Measurements from ENCODE around the gene HAVCR1.
"Not testable (repeated sequence)": the region's sequence is repeated elsewhere in the genome, so short reads cannot be mapped to it uniquely, and the experiment has no call there.

Gene HAVCR1

DNA sequence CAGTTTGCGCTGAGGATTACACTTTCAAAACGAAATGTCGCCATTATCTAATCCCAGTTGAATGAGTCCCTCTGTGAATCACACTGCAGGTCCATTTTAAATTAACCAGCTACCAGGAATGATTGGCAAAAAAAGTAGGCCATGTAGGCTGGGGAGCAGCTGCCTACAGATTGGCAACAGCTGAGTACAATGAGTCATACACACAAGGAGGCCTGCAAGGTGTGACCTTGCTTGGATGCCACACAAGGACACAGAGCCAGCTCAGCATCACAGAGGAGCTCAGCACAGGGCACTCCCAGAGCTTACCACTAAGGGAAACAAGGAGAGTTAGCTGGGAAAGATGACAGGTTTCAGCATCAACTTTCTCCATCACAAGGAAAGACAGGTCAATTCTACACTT lies 12.9 kb downstream of the HAVCR1 start:
- H3K4me1 ChIP-seq (ENCODE audit: control insufficient read depth, insufficient read depth, low read length): no peaks in the 10 kb centered on the region
- no peaks in the 10 kb centered on the region for H3K27me3 ChIP-seq (ENCODE audit: control insufficient read depth, insufficient read depth, low read length)
- no peaks in the 10 kb centered on the region for H3K36me3 ChIP-seq (ENCODE audit: control insufficient read depth, insufficient read depth, low read length)
- no peak overlapping the region for H3K9ac ChIP-seq (ENCODE audit: low read length)
- no peak overlapping the region for H3K4me3 ChIP-seq (ENCODE audit: low read length)
- H3K27ac ChIP-seq (ENCODE audit: low read depth, low read length): no peak overlapping the region

GRCh38 chr5:157045601-157046000 lies 13.3 kb downstream of the HAVCR1 start:
- no peak overlapping the region for H3K9ac ChIP-seq (ENCODE audit: low read length)
- H3K27ac ChIP-seq (ENCODE audit: low read depth, low read length): no peak overlapping the region

DNA sequence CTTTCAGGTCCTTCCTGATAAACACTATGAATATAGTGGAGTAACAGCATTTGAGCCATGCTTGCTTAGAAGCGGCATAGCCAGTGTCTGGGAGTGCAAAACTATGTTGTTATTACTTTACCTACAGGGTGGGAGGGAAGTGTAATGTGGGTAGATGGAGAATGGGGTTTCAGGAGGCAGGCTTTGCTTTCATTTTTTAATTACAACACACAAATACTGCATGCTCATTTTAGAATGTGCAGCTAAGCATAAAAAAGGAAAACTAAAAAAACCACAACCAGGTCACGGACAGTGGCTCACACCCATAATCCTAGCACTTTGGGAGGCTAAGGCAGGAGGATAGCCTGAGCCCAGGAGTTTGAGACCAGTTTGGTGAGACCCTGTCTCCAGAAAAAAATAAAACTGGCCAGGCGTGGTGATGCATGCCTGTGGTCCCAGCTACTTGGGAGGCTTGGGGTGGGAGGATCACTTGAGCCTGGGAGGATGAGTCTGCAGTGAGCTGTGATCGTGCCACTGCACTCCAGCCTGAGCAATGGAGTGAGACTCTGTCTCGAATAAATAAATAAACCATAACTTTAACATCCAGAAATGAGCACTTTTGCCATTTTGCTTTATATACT lies 20.2 kb downstream of the HAVCR1 start:
- Histone ChIP-seq H3K9ac (ENCODE audit: low read length) (no peak overlapping the region), H3K27ac (ENCODE audit: low read depth, low read length) (no peak overlapping the region), H3K4me3 (ENCODE audit: low read length) (no peak overlapping the region), H3K27me3 (ENCODE audit: control insufficient read depth, insufficient read depth, low read length) (no peaks in the 10 kb centered on the region), H3K4me1 (ENCODE audit: control insufficient read depth, insufficient read depth, low read length) (no peaks in the 10 kb centered on the region), H3K36me3 (ENCODE audit: control insufficient read depth, insufficient read depth, low read length) (no peaks in the 10 kb centered on the region)

More at GRCh38 chr5:157045601-157046000, 13.3 kb downstream of the HAVCR1 start:
- H3K27me3 ChIP-seq (ENCODE audit: control insufficient read depth, insufficient read depth, low read length): no peaks in the 10 kb centered on the region
- H3K4me1 ChIP-seq (ENCODE audit: control insufficient read depth, insufficient read depth, low read length): no peaks in the 10 kb centered on the region
- H3K4me3 ChIP-seq (ENCODE audit: low read length): no peak overlapping the region
- H3K36me3 ChIP-seq (ENCODE audit: control insufficient read depth, insufficient read depth, low read length): no peaks in the 10 kb centered on the region

DNA sequence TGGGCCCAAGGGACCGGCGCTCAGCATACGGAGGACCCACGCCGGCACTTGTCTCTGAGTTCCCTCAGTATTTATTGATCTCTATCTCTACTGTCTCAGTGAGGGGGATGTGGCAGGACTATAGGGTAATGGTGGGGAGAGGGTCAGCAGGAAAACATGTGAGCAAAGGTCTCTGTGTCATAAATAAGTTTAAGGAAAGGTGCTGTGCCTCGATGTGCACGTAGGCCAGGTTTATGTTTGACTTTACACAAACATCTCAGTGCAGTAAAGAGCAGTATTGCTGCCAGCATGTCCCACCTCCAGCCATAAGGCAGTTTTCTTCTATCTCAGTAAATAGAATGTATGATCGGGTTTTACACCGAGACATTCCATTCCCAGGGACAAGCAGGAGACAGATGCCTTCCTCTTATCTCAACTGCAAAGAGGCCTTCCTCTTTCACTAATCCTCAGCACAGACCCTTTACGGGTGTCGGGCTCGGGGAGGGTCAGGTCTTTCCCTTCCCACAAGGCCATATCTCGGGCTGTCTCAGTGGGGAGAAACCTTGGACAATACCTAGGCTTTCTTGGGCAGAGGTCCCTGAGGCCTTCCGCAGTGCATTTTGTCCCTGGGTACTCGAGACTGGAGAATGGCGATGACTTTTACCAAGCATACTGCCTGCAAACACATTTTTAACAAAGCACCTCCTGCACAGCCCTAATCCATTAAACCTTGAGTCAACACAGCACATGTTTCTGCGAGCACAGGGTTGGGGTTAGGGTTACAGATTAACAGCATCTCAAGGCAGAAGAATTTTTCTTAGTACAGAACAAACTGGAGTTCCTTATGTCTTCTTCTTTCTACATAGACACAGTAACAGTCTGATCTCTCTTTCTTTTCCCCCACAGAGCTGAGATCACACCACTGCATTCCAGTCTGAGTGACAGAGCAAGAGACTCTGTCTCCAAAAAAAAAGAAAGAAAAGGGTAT lies 24.5 kb downstream of the HAVCR1 start:
- H3K27me3 ChIP-seq (ENCODE audit: control insufficient read depth, insufficient read depth, low read length); H3K27ac ChIP-seq (ENCODE audit: low read depth, low read length); H3K4me3 ChIP-seq (ENCODE audit: low read length); H3K4me1 ChIP-seq (ENCODE audit: control insufficient read depth, insufficient read depth, low read length); H3K9ac ChIP-seq (ENCODE audit: low read length); H3K36me3 ChIP-seq (ENCODE audit: control insufficient read depth, insufficient read depth, low read length): not testable (repeated sequence)

DNA sequence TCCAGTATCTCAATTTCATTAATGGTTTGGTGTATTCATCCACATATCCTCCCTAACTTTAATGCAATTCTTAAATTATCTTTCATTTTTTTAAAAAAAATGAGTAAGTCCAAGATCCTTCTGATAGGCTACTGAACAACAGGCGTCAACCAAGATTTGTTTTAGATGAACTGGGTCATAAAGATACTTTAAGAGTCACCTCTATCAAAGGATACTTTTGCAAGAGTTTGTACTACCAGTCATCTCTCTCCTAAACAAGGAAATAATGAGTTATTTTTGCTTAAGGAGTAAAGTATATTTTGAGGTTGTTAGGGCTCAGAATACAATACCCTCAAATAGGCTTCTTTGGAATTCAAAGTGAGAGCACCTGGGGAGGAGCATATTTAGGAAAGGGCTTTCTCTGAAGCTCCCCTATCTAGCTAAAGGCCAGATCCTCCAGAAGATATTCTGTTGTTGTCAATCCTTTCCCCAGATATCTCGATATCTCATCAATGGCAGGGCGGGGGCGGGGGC lies 25.8 kb downstream of the HAVCR1 start:
- no peaks in the 10 kb centered on the region for H3K27me3 ChIP-seq (ENCODE audit: control insufficient read depth, insufficient read depth, low read length)
- H3K4me3 ChIP-seq (ENCODE audit: low read length): no peak overlapping the region
- H3K36me3 ChIP-seq (ENCODE audit: control insufficient read depth, insufficient read depth, low read length): no peaks in the 10 kb centered on the region
- no peaks in the 10 kb centered on the region for H3K4me1 ChIP-seq (ENCODE audit: control insufficient read depth, insufficient read depth, low read length)
- no peak overlapping the region for H3K27ac ChIP-seq (ENCODE audit: low read depth, low read length)
- no peak overlapping the region for H3K9ac ChIP-seq (ENCODE audit: low read length)

DNA sequence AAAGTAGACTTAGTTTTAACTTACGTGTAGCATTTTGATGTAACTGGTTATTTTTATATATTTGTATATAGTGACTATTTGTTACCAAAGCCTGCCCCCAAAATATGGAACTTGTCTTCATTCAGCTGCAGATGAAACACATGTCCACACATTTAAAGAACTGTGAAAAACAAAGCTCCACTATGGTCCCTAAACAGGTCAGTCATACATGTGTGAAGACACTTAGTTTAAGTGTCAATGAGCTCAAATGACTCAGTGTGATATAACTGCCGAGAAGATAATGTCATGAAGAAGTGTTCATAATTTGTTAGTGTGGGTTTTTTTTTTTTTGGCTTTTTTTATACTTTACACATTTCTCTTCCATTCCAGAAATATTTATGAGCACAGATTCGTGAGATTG lies 28.2 kb downstream of the HAVCR1 start:
- Histone ChIP-seq H3K27me3 (ENCODE audit: control insufficient read depth, insufficient read depth, low read length) (no peaks in the 10 kb centered on the region), H3K9ac (ENCODE audit: low read length) (no peak overlapping the region), H3K27ac (ENCODE audit: low read depth, low read length) (no peak overlapping the region), H3K36me3 (ENCODE audit: control insufficient read depth, insufficient read depth, low read length) (no peaks in the 10 kb centered on the region), H3K4me3 (ENCODE audit: low read length) (no peak overlapping the region), H3K4me1 (ENCODE audit: control insufficient read depth, insufficient read depth, low read length) (no peaks in the 10 kb centered on the region)

DNA sequence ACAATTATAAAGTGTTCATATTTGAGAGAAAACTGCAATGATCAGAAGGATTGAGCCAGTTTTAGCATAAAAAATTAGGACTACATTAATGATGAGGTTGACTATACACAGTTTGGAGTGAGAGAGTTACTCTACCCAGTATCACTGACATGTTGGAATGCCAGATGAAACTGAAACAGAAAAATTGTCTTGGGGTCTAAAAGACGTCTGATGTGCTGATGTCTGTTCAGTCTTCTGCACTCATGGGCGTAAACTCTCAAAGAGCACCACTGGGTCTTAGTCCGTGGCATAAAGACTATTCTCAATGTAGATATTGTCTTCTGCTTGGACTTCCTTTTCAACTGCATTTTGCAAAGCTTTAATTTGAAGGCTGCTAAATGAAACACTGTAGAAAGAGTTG lies 29.5 kb downstream of the HAVCR1 start:
- no peak overlapping the region for H3K4me3 ChIP-seq (ENCODE audit: low read length)
- no peak overlapping the region for H3K27ac ChIP-seq (ENCODE audit: low read depth, low read length)
- H3K4me1 ChIP-seq (ENCODE audit: control insufficient read depth, insufficient read depth, low read length): no peaks in the 10 kb centered on the region
- H3K27me3 ChIP-seq (ENCODE audit: control insufficient read depth, insufficient read depth, low read length): no peaks in the 10 kb centered on the region
- no peaks in the 10 kb centered on the region for H3K36me3 ChIP-seq (ENCODE audit: control insufficient read depth, insufficient read depth, low read length)
- no peak overlapping the region for H3K9ac ChIP-seq (ENCODE audit: low read length)

DNA sequence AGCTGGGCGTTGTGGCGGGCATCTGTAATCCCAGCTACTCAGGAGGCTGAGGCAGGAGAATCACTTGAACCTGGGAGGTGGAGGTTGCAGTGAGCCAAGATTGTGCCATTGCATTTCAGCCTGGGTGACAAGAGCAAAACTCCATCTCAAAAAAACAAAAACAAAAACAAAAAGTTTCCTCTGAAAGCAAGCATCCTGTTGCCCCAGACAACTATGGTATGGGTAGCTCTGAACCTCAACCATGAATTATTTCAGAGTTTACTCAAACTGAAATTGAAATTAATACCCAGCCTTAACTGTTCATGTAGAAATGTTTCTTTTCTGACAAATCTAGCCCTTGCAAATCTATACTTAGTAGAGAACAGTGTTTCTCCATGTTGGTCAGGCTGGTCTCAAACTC lies 31.3 kb downstream of the HAVCR1 start:
- not testable (repeated sequence) for H3K4me1 ChIP-seq (ENCODE audit: control insufficient read depth, insufficient read depth, low read length); H3K4me3 ChIP-seq (ENCODE audit: low read length); H3K36me3 ChIP-seq (ENCODE audit: control insufficient read depth, insufficient read depth, low read length); H3K9ac ChIP-seq (ENCODE audit: low read length); H3K27me3 ChIP-seq (ENCODE audit: control insufficient read depth, insufficient read depth, low read length); H3K27ac ChIP-seq (ENCODE audit: low read depth, low read length)

DNA sequence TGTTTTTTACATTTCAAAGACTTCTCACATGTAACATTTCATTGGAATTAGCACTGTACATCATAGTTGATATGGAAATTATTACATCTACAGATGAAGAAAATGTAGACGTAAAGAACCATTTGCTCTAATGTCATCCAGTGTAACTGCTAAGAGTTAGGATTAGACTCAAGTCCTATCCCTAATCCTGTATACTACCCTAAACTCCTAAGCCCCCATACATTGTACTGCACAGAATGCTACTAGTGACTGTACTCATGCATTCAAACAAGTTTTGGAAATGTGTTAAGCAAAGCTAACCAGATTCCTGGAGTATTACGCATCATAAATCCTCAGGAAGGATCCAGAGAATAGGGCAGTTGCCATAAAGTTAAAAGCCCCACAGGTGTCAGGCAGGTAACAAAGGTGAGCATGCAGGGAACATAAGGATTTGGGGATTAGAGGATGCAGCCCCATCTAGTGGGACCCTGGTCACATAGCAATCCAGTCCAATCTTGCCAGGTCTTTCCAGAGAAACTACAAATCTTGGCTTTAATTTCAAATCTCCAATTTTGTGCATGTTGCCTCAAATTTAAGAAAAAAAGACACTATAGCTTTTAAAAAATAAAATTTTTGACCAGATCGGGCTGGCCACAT lies 32.0 kb downstream of the HAVCR1 start:
- H3K4me1 ChIP-seq (ENCODE audit: control insufficient read depth, insufficient read depth, low read length): no peaks in the 10 kb centered on the region
- H3K9ac ChIP-seq (ENCODE audit: low read length): no peak overlapping the region
- no peak overlapping the region for H3K4me3 ChIP-seq (ENCODE audit: low read length)
- no peaks in the 10 kb centered on the region for H3K36me3 ChIP-seq (ENCODE audit: control insufficient read depth, insufficient read depth, low read length)
- no peak overlapping the region for H3K27ac ChIP-seq (ENCODE audit: low read depth, low read length)
- no peaks in the 10 kb centered on the region for H3K27me3 ChIP-seq (ENCODE audit: control insufficient read depth, insufficient read depth, low read length)

DNA sequence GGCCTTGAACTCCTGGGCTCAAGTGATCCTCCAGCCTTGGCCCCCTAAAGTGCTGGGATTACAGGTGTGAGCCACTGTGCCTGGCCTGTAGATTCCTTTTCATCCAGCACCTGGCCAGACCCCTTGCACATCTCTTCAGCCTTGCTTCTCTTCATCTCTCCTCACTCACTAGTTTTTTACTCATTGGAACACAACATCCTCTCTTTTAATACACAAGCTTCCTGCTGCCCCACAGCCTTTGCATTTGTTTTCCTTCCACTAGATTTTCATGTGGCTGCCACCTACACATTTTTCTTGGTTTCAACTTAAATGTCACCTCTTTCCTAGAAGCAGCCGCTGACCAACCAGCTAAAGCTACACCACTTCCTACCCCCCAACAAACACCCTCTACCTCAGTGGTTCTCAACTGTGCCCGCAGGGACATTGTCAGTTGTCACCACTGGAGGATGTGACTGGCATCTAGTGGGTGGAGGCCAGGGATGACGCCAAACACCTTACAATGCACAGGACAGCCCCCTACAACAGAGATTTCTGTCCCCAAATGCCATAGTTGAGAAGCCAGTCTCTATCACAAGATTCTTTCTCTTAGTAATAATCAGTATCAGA lies 33.7 kb downstream of the HAVCR1 start:
- no peaks in the 10 kb centered on the region for H3K36me3 ChIP-seq (ENCODE audit: control insufficient read depth, insufficient read depth, low read length)
- H3K27ac ChIP-seq (ENCODE audit: low read depth, low read length): no peak overlapping the region
- no peak overlapping the region for H3K4me3 ChIP-seq (ENCODE audit: low read length)
- H3K9ac ChIP-seq (ENCODE audit: low read length): no peak overlapping the region
- no peaks in the 10 kb centered on the region for H3K27me3 ChIP-seq (ENCODE audit: control insufficient read depth, insufficient read depth, low read length)
- no peaks in the 10 kb centered on the region for H3K4me1 ChIP-seq (ENCODE audit: control insufficient read depth, insufficient read depth, low read length)

DNA sequence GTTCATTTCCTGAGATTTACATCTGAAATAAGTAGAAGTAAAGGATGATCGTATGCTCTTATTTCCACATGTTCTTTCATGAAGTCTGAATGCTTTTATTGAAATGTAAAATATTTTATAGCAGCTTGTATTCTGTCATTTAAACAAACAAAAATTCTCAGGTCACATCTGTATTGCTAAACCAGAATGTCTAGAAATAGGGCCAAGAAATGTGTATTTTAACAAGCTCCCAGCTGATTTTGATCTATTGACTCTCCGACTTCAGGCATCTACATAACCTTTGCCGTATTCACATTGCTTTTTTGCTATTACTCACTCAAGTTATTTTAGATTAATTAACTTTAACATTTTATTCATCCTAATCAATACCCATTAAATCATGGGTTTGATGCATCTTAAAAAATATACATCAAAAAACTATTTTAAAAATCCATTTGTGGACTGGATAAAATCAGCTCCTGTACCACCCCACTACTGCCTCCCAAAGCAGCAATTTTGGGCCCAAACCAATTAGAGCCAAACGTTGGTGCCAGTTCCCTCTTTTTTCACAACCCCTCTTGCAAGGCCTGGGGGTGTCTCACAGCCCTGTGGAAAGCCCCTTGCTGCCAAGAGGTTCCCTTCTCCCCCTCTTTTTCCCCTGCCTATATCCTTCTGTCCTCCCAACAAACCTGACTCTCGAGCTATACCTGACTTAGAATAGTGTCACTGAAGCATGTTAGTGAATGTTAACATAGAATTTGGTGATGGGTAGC lies 34.5 kb downstream of the HAVCR1 start:
- Histone ChIP-seq H3K4me3 (ENCODE audit: low read length) (no peak overlapping the region), H3K27ac (ENCODE audit: low read depth, low read length) (no peak overlapping the region), H3K9ac (ENCODE audit: low read length) (no peak overlapping the region), H3K36me3 (ENCODE audit: control insufficient read depth, insufficient read depth, low read length) (no peaks in the 10 kb centered on the region), H3K27me3 (ENCODE audit: control insufficient read depth, insufficient read depth, low read length) (no peaks in the 10 kb centered on the region), H3K4me1 (ENCODE audit: control insufficient read depth, insufficient read depth, low read length) (no peaks in the 10 kb centered on the region)

GRCh38 chr5:157022024-157022423 lies 36.9 kb downstream of the HAVCR1 start:
- Histone ChIP-seq H3K4me1 (ENCODE audit: control insufficient read depth, insufficient read depth, low read length) (no peaks in the 10 kb centered on the region), H3K27me3 (ENCODE audit: control insufficient read depth, insufficient read depth, low read length) (no peaks in the 10 kb centered on the region), H3K27ac (ENCODE audit: low read depth, low read length) (no peak overlapping the region), H3K4me3 (ENCODE audit: low read length) (no peak overlapping the region), H3K36me3 (ENCODE audit: control insufficient read depth, insufficient read depth, low read length) (no peaks in the 10 kb centered on the region), H3K9ac (ENCODE audit: low read length) (no peak overlapping the region)
